Ascending aorta (tissue), 2 donors: ENCODE data around the gene MTM1. TPM values are rescaled to one million over a fixed set of nuclear protein-coding genes. Genes with fewer than 3 reads are reported as not detected.

Experiments used
- DNase-seq, 2 donors: peaks; one replicate each; pipeline ENCODE4 v3.0.0-alpha.2; 2019; ENCODE audit warnings: low spot score in 2 of 2
- H3K27ac ChIP-seq, 2 donors: fragments of 200-600 bp; sonication (generic); one replicate each; pipeline ENCODE4 v1.5.1; 2016 to 2017; ENCODE audit warnings: mild to moderate bottlenecking in 1 of 2
- H3K27me3 ChIP-seq: fragments of 200-600 bp; sonication (generic); one replicate; pipeline ENCODE4 v1.5.1; 2017
- H3K36me3 ChIP-seq, 2 donors: fragments of 200-600 bp; sonication (generic); one replicate each; pipeline ENCODE4 v1.5.1; 2016
- H3K4me1 ChIP-seq, 2 donors: fragments of 200-600 bp; sonication (generic); one replicate each; pipeline ENCODE4 v1.5.1; 2016 to 2017; ENCODE audit warnings: mild to moderate bottlenecking in 1 of 2
- H3K4me3 ChIP-seq, 2 donors: fragments of 200-600 bp; sonication (generic); one replicate each; pipeline ENCODE4 v1.5.1; 2016 to 2017; ENCODE audit warnings: mild to moderate bottlenecking in 1 of 2
- H3K9me3 ChIP-seq, 2 donors: fragments of 200-600 bp; sonication (generic); one replicate each; pipeline ENCODE4 v1.5.1; 2016
- CTCF ChIP-seq, 3 experiments: fragments of 200-600 bp in 2 of 3; fragments of 450-650 bp in 1 of 3; sonication (generic) in 2 of 3; IDR thresholded peaks; one replicate each; pipeline ENCODE4 v1.5.1; 2016 to 2019; ENCODE audit warnings: antibody characterized with exemption in 3 of 3, mild to moderate bottlenecking in 1 of 3, moderate library complexity in 1 of 3
- intact Hi-C: fragments of 100-400 bp; cut with DNase I; formaldehyde crosslinking; loops from one replicate; pipeline ENCODE4 v1.15.1; 2023
- total RNA-seq: library from RNA; depleted of rRNA; stranded (reverse); fragments of >200 nt; gene quantifications from one replicate; pipeline ENCODE4 v1.1.0, GENCODE V29; 2016

The MTM1 gene
- total RNA-seq, 1 donor from 2014 or later: 7.3 TPM

- no peak for TF ChIP-seq CTCF (IDR thresholded peaks at IDR 0.05)
- Histone ChIP-seq H3K4me3 (no peak overlapping the region), H3K4me1 (peaks cover 0 to 8% of the 10 kb centered on the region in 2 donors), H3K36me3 (no peaks in the 10 kb centered on the region), H3K27me3 (no peaks in the 10 kb centered on the region), H3K9me3 (no peaks in the 10 kb centered on the region), H3K27ac (peak overlapping the region; percentile 83 to 88)
- DNase-seq: no peak
- intact Hi-C loops: no loop called here
Observed at GRCh38 chrX:150704030-150704613, 135.7 kb downstream of the MTM1 start.

- no peak for DNase-seq
- Histone ChIP-seq H3K36me3 (no peaks in the 10 kb centered on the region), H3K4me3 (no peak overlapping the region), H3K4me1 (peaks cover 0 to 2% of the 10 kb centered on the region in 2 donors), H3K27me3 (no peaks in the 10 kb centered on the region), H3K9me3 (no peaks in the 10 kb centered on the region), H3K27ac (no peak overlapping the region)
- intact Hi-C loops: no loop called here
- TF ChIP-seq CTCF (IDR thresholded peaks at IDR 0.05): no peak
Observed at GRCh38 chrX:150712619-150713018, 144.2 kb downstream of the MTM1 start.

- intact Hi-C loops: loop anchor here (5.0 kb wide), 1 partner anchor 753 kb away; no protein-coding TSS in a partner anchor
- Histone ChIP-seq H3K36me3 (no peaks in the 10 kb centered on the region), H3K27ac (no peak overlapping the region), H3K9me3 (no peaks in the 10 kb centered on the region), H3K4me3 (no peak overlapping the region), H3K27me3 (no peaks in the 10 kb centered on the region), H3K4me1 (peaks cover 0 to 2% of the 10 kb centered on the region in 2 donors)
- no peak for DNase-seq
- TF ChIP-seq CTCF (IDR thresholded peaks at IDR 0.05): no peak
Observed at GRCh38 chrX:150715184-150715583, 146.8 kb downstream of the MTM1 start.

- Histone ChIP-seq H3K27ac (no peak overlapping the region), H3K4me3 (no peak overlapping the region), H3K4me1 (no peaks in the 10 kb centered on the region), H3K27me3 (no peaks in the 10 kb centered on the region), H3K9me3 (no peaks in the 10 kb centered on the region), H3K36me3 (no peaks in the 10 kb centered on the region)
- no peak for TF ChIP-seq CTCF (IDR thresholded peaks at IDR 0.05)
- intact Hi-C loops: loop anchor here (5.0 kb wide), 1 partner anchor 757 kb away; no protein-coding TSS in a partner anchor
- no peak for DNase-seq
Observed at GRCh38 chrX:150719621-150720020, 151.2 kb downstream of the MTM1 start.

Other genes with a start within 250 kb of the MTM1 start
- 15.4 TPM for gene MAMLD1, start 205.3 kb upstream of the MTM1 start, total RNA-seq
- gene MTMR1, start 124.8 kb downstream of the MTM1 start, total RNA-seq: 152 TPM